ENCODE results near the gene UBE2E2.

UBE2E2 gene

DNA sequence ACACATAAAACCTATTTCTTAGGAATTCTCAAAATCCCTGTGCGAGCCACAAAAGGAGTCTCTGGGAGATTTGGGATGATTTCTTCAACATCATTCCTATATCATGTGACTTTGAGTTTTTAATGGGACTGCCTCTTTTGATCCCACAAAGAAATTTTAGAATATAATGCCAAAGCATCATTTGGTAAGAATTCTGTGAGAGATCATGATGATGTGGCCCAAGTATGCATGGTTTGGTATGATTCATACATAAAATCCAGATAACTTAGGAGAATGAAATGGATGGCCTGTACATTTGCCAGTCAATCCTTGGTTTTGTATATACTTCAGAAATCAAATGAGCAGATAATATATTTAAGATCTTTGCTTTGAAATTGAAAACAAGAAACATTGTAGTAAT lies 61.3 kb downstream of the UBE2E2 start:
- TF ChIP-seq CTCF (IDR thresholded peaks at IDR 0.05; ENCODE audit: insufficient read depth, low read depth, low read length, missing control alignments), result no peak
- no peak overlapping the region for H3K4me3 ChIP-seq (ENCODE audit: low read depth, low read length)
- no peak for DNase-seq (ENCODE audit: low read depth)

GRCh38 chr3:23270423-23270822 lies 67.3 kb downstream of the UBE2E2 start:
- TF ChIP-seq CTCF (IDR thresholded peaks at IDR 0.05; ENCODE audit: insufficient read depth, low read depth, low read length, missing control alignments), result no peak
- no peak overlapping the region for H3K4me3 ChIP-seq (ENCODE audit: low read depth, low read length)
- peak; percentile 62 for DNase-seq (ENCODE audit: low read depth)

DNA sequence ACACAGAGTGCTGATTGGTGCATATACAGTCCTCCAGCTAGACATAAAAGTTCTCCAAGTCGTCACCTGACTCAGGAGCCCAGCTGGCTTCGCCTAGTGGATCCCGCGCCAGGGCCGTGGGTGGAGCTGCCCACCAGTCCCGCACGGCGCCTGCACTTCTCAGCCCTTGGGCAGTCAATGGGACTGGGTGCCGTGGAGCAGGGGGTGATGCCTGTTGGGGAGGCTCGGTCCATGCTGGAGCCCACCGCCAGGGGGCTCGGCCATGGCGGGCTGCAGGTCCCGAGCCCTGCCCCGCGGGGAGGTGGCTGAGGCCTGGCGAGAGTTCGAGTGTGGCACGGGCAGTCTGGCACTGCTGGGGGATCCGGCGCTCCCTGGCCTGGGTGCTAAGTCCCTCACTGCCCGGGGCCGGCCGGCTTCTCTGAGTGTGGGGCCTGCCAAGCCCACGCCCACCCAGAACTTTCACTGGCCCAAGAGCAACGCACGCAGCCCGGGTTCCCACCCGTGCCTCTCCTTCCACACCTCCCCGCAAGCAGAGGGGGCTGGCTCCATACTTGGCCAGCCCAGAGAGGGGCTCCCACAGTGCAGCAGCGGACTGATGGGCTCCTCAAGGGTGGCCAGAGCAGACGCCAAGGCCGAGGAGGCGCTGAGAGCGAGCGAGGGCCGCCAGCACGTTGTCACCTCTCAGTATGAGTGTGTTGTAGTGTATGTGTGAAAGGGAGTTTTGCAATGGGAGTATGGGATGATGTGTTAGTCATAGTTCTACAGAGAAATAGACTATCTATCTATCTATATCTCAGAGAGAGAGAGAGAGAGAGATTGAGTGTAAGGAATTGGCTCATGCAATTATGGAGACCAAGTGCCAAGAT lies 69.0 kb downstream of the UBE2E2 start:
- no peak for TF ChIP-seq CTCF (IDR thresholded peaks at IDR 0.05; ENCODE audit: insufficient read depth, low read depth, low read length, missing control alignments)
- DNase-seq (ENCODE audit: low read depth), result no peak
- no peak overlapping the region for H3K4me3 ChIP-seq (ENCODE audit: low read depth, low read length)

- no peak for TF ChIP-seq CTCF (IDR thresholded peaks at IDR 0.05; ENCODE audit: insufficient read depth, low read depth, low read length, missing control alignments)
- DNase-seq (ENCODE audit: low read depth), result no peak
Measured at GRCh38 chr3:23272820-23273219, 69.7 kb downstream of the UBE2E2 start.

GRCh38 chr3:23275061-23275460 lies 71.9 kb downstream of the UBE2E2 start:
- no peak overlapping the region for H3K4me3 ChIP-seq (ENCODE audit: low read depth, low read length)
- no peak for DNase-seq (ENCODE audit: low read depth)
- TF ChIP-seq CTCF (IDR thresholded peaks at IDR 0.05; ENCODE audit: insufficient read depth, low read depth, low read length, missing control alignments), result no peak

More at GRCh38 chr3:23272820-23273219, 69.7 kb downstream of the UBE2E2 start:
- no peak overlapping the region for H3K4me3 ChIP-seq (ENCODE audit: low read depth, low read length)

DNA sequence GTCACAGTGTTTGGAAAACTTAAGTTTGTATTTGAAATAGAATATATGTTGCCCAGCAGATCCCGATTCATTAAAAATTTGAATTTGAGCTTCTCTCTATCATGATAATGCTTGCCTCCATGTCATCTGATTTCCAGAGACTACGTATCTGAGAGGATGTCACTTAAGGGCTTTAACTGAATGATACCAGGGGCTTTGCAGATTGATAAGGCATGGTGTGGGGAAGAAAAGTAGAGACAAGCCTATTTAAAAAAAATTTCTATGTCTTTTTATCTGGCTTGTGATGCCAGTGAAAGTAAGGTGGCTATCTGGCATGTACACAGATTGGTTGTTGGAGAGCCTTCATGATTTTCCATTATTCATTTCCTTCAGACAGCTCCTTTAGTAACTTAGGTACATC lies 72.7 kb downstream of the UBE2E2 start:
- DNase-seq (ENCODE audit: low read depth), result no peak
- TF ChIP-seq CTCF (IDR thresholded peaks at IDR 0.05; ENCODE audit: insufficient read depth, low read depth, low read length, missing control alignments), result no peak

More for the DNA sequence above, 72.7 kb downstream of the UBE2E2 start:
- no peak overlapping the region for H3K4me3 ChIP-seq (ENCODE audit: low read depth, low read length)
